H1 (cell line): Measurements from ENCODE around the gene MUC5B. TPM values are rescaled to one million over a fixed set of nuclear protein-coding genes. Genes with fewer than 3 reads are reported as not detected.

Source experiments
- CTCF ChIA-PET: fragments of 300-600 bp; sonication (Branson Sonifier 250); formaldehyde crosslinking; loops from one replicate; lab custom pipeline; 2021; ENCODE audit not compliant: partially characterized antibody; lab: Charles Lee
- POLR2A ChIA-PET: fragments of 300-600 bp; sonication (Branson Sonifier 250); formaldehyde crosslinking; loops from one replicate; lab custom pipeline; 2021; ENCODE audit warnings: inconsistent platforms; ENCODE audit not compliant: partially characterized antibody; lab: Charles Lee
- DNase-seq, 2 experiments: peaks; one replicate each; pipeline versions ENCODE4 v3.0.0 to v3.0.0-alpha.2; 2010 to 2022; ENCODE audit warnings: low spot score in 2 of 2, low read depth in 1 of 2, mixed read lengths in 1 of 2
- FAIRE-seq: peaks from 2 replicates; lab custom pipeline; 2011; peaks lifted over from hg19 to GRCh38; lab: Jason Lieb, UNC
- H2AFZ ChIP-seq: 2 replicates; pipeline ENCODE4 v1.8.1; 2012; ENCODE audit warnings: low read length, inconsistent platforms
- H2AK5ac ChIP-seq: 2 replicates; pipeline ENCODE4 v1.6.1; 2013; ENCODE audit warnings: low read depth, low read length
- H2BK120ac ChIP-seq: replicated peaks from 2 replicates; pipeline ENCODE3; 2013; ENCODE audit warnings: low read depth, low read length, inconsistent platforms
- H2BK12ac ChIP-seq: 2 replicates; pipeline ENCODE4 v1.6.1; 2013; ENCODE audit warnings: low read depth, low read length
- H2BK15ac ChIP-seq: 2 replicates; pipeline ENCODE4 v1.6.1; 2013; ENCODE audit warnings: low read length
- H2BK20ac ChIP-seq: 2 replicates; pipeline ENCODE4 v1.6.1; 2013; ENCODE audit warnings: low read length
- H2BK5ac ChIP-seq: 2 replicates; pipeline ENCODE4 v1.6.1; 2013; ENCODE audit warnings: low read depth, low read length
- H3K14ac ChIP-seq: 2 replicates; pipeline ENCODE4 v1.6.1; 2013; ENCODE audit warnings: inconsistent platforms; ENCODE audit not compliant: insufficient read length
- H3K18ac ChIP-seq: 2 replicates; pipeline ENCODE4 v1.6.1; 2013; ENCODE audit warnings: low read length; ENCODE audit errors: extremely low read depth
- H3K23ac ChIP-seq: 2 replicates; pipeline ENCODE4 v1.6.1; 2013; ENCODE audit warnings: inconsistent platforms; ENCODE audit not compliant: insufficient read length
- H3K23me2 ChIP-seq: 2 replicates; pipeline ENCODE4 v1.6.1; 2013; ENCODE audit warnings: low read depth, low read length
- H3K27ac ChIP-seq: 2 replicates; pipeline ENCODE4 v1.6.1; 2011; ENCODE audit warnings: low read depth, low read length, inconsistent platforms
- H3K27me3 ChIP-seq, 4 experiments: replicated peaks in 1 of 4; 1 replicate in 1 of 4; 2 replicates in 3 of 4; pipeline versions ENCODE4 v1.6.1 to v1.8.1; 2011 to 2013; ENCODE audit warnings: low read length in 3 of 4, mild to moderate bottlenecking in 3 of 4, inconsistent platforms in 2 of 4, mixed read lengths in 2 of 4, moderate library complexity in 1 of 4; ENCODE audit not compliant: control insufficient read depth in 3 of 4, insufficient read depth in 3 of 4; ENCODE audit errors: extremely low read depth in 1 of 4
- H3K36me3 ChIP-seq, 4 experiments: 2 replicates each; pipeline versions ENCODE4 v1.6.1 to v1.8.1; 2011 to 2013; ENCODE audit warnings: mild to moderate bottlenecking in 4 of 4, low read length in 3 of 4, moderate library complexity in 2 of 4, control low read depth in 1 of 4, inconsistent platforms in 1 of 4; ENCODE audit not compliant: insufficient read depth in 4 of 4, control insufficient read depth in 2 of 4
- H3K4ac ChIP-seq: replicated peaks from 2 replicates; pipeline ENCODE3; 2013; ENCODE audit warnings: low read length, low read depth, mixed read lengths, inconsistent platforms; ENCODE audit not compliant: insufficient read length
- H3K4me1 ChIP-seq, 4 experiments: replicated peaks in 1 of 4; 1 replicate in 1 of 4; 2 replicates in 3 of 4; pipeline versions ENCODE4 v1.6.1 to v1.8.1; 2011 to 2013; ENCODE audit warnings: low read length in 3 of 4, inconsistent platforms in 2 of 4, mixed read lengths in 1 of 4; ENCODE audit not compliant: insufficient read depth in 4 of 4, control insufficient read depth in 3 of 4
- H3K4me2 ChIP-seq, 2 experiments: 2 replicates each; pipeline versions ENCODE4 v1.6.1 to v1.8.1; 2011 to 2013; ENCODE audit warnings: low read depth in 2 of 2, low read length in 2 of 2, control low read depth in 1 of 2, inconsistent platforms in 1 of 2, mild to moderate bottlenecking in 1 of 2; ENCODE audit not compliant: insufficient read depth in 1 of 2
- H3K4me3 ChIP-seq, 4 experiments: fragments of 200-600, 300-600 bp in 1 of 4; sonication (generic), shearing (Covaris generic), sonication (Bioruptor Twin) in 1 of 4; 2 replicates each; pipeline versions ENCODE4 v1.5.1 to v1.8.1; 2011 to 2016; ENCODE audit warnings: low read length in 4 of 4, low read depth in 3 of 4, control low read depth in 2 of 4, inconsistent platforms in 2 of 4, mild to moderate bottlenecking in 2 of 4, mixed read lengths in 1 of 4, moderate library complexity in 1 of 4; ENCODE audit not compliant: insufficient read depth in 2 of 4; ENCODE audit errors: extremely low read depth in 1 of 4
- H3K56ac ChIP-seq: replicated peaks from 2 replicates; pipeline ENCODE3; 2013; ENCODE audit warnings: low read depth, mild to moderate bottlenecking, mixed read lengths, low read length, inconsistent platforms; ENCODE audit not compliant: insufficient read length
- H3K79me1 ChIP-seq: 2 replicates; pipeline ENCODE4 v1.6.1; 2013; ENCODE audit warnings: low read depth, low read length, control low read depth
- H3K79me2 ChIP-seq, 2 experiments: 2 replicates each; pipeline versions ENCODE4 v1.6.1 to v1.8.1; 2012 to 2013; ENCODE audit warnings: low read length in 2 of 2, mild to moderate bottlenecking in 2 of 2, inconsistent platforms in 1 of 2; ENCODE audit not compliant: insufficient read depth in 2 of 2, control insufficient read depth in 1 of 2
- H3K9ac ChIP-seq, 4 experiments: replicated peaks in 1 of 4; 1 replicate in 1 of 4; 2 replicates in 3 of 4; pipeline versions ENCODE4 v1.6.1 to v1.8.1; 2011 to 2013; ENCODE audit warnings: low read depth in 3 of 4, low read length in 3 of 4, control low read depth in 2 of 4, mild to moderate bottlenecking in 2 of 4, moderate library complexity in 2 of 4, inconsistent platforms in 1 of 4; ENCODE audit errors: extremely low read depth in 1 of 4
- H3K9me3 ChIP-seq, 2 experiments: 2 replicates each; pipeline versions ENCODE4 v1.6.1 to v1.8.1; 2012 to 2013; ENCODE audit warnings: mild to moderate bottlenecking in 2 of 2, moderate library complexity in 2 of 2, control low read depth in 1 of 2, inconsistent platforms in 1 of 2, low read depth in 1 of 2, low read length in 1 of 2, mixed read lengths in 1 of 2; ENCODE audit not compliant: insufficient read depth in 2 of 2
- H4K20me1 ChIP-seq, 2 experiments: replicated peaks in 1 of 2; 2 replicates each; pipeline versions ENCODE3 to v1.8.1; 2011 to 2013; ENCODE audit warnings: inconsistent platforms in 2 of 2, low read length in 2 of 2, mild to moderate bottlenecking in 1 of 2; ENCODE audit not compliant: insufficient read depth in 2 of 2, control insufficient read depth in 1 of 2
- H4K5ac ChIP-seq: 2 replicates; pipeline ENCODE4 v1.6.1; 2013; ENCODE audit warnings: low read length, low read depth, mixed read lengths, inconsistent platforms; ENCODE audit not compliant: insufficient read length
- H4K8ac ChIP-seq: 2 replicates; pipeline ENCODE4 v1.8.0; 2013; ENCODE audit warnings: mild to moderate bottlenecking, moderate library complexity, low read length, inconsistent platforms; ENCODE audit not compliant: insufficient read depth; ENCODE audit errors: extremely low read depth
- H4K91ac ChIP-seq: replicated peaks from 2 replicates; pipeline ENCODE3; 2013; ENCODE audit warnings: low read length, mixed read lengths, inconsistent platforms; ENCODE audit not compliant: insufficient read length
- MAFK ChIP-seq: IDR thresholded peaks from 2 replicates; pipeline ENCODE4 v1.6.1; 2012; ENCODE audit warnings: low read depth, mild to moderate bottlenecking, improper control_type of control experiment, low read length
- TBP ChIP-seq: IDR thresholded peaks from 2 replicates; pipeline ENCODE4 v1.6.1; 2011; ENCODE audit warnings: low read depth, low read length, improper control_type of control experiment
- YY1 ChIP-seq: IDR thresholded peaks from 2 replicates; pipeline ENCODE4 v1.6.1; 2011; ENCODE audit warnings: low read depth, mild to moderate bottlenecking, low read length
- WGBS, 2 experiments: shearing (Covaris generic) in 1 of 2; methylation state at CpG; one replicate each; pipeline versions ENCODE4 v1.1.6 to v1.1.7; 2013 to 2015; ENCODE audit warnings: low lambda C conversion rate in 2 of 2, mixed read lengths in 2 of 2, inconsistent platforms in 1 of 2, low coverage in 1 of 2, missing lambda C conversion rate in 1 of 2; ENCODE audit not compliant: insufficient replicate concordance in 2 of 2, insufficient coverage in 1 of 2, insufficient read length in 1 of 2; ENCODE audit errors: extremely low coverage in 1 of 2, missing lambda C conversion rate in 1 of 2; 5-methylcytosine and 5-hydroxymethylcytosine counted together
- polyA plus RNA-seq, 7 experiments: library from polyadenylated mRNA; depleted of rRNA in 3 of 7; stranded (reverse) in 5 of 7; unstranded in 2 of 7; fragments of >200 nt in 5 of 7; fragments of 200-250 nt in 2 of 7; gene quantifications; 1 replicate in 5 of 7; 2 replicates in 1 of 7; 4 replicates in 1 of 7; pipeline versions ENCODE4 v1.2.1 to v1.2.3, GENCODE V29; 2011 to 2013; ENCODE audit warnings: missing spikeins in 2 of 7, mixed read lengths in 2 of 7
- total RNA-seq: library from RNA; stranded (reverse); fragmentation: NEBNext Ultra II Directional; extraction: Animal tissue kit (Norgen Biotek cat#: 25700); gene quantifications from 2 replicates; pipeline ENCODE4 v1.2.1, GENCODE V29; 2021

Gene MUC5B
- total and polyA plus RNA-seq, 2 of the 8 experiments (the other 6 are each of a cell fraction or from before 2014, with no cell fraction given), result 0.02 to 0.03 TPM

- WGBS, 2 experiments, result 92% methylated on average over 35 of the region's 43 CpGs; no CpG with 5 or more reads in 1 of the 2 experiments
- FAIRE-seq, result no peak
- POLR2A ChIA-PET, result no interaction called here
Measured at GRCh38 chr11:1193326-1194230, 29.3 kb upstream of the MUC5B start.

More at GRCh38 chr11:1193326-1194230, 29.3 kb upstream of the MUC5B start:
- peaks cover 4% of the 10 kb centered on the region; the same call in 1 of the 2 replicates for H3K23me2 ChIP-seq
- no peaks in the 10 kb centered on the region for H3K79me2 ChIP-seq
- no peak overlapping the region for H4K91ac ChIP-seq
- no peaks in the 10 kb centered on the region for H3K4me1 ChIP-seq
- H4K5ac ChIP-seq, result no peak overlapping the region
- no peak overlapping the region for H3K14ac ChIP-seq
- DNase-seq, result no peak
- no peak overlapping the region for H3K56ac ChIP-seq
- no peak overlapping the region for H4K8ac ChIP-seq
- no peaks in the 10 kb centered on the region; a peak in 1 of 7 replicates for H3K27me3 ChIP-seq
- H2BK5ac ChIP-seq, result no peak overlapping the region
- H3K79me1 ChIP-seq, result no peaks in the 10 kb centered on the region
- H2BK20ac ChIP-seq, result no peak overlapping the region
- TF ChIP-seq TBP, result no peak
- no peak for TF ChIP-seq YY1
- TF ChIP-seq MAFK, result no peak
- peaks cover 9 to 40% of the 10 kb centered on the region in 2 experiments; a peak in 2 of 4 replicates for H3K9me3 ChIP-seq
- no peak overlapping the region for H2BK12ac ChIP-seq
- H3K9ac ChIP-seq, result no peak overlapping the region
- no peak overlapping the region for H3K4me2 ChIP-seq
- no peak overlapping the region for H3K4me3 ChIP-seq
- H2AK5ac ChIP-seq, result no peak overlapping the region
- no peak overlapping the region for H3K18ac ChIP-seq
- no peak overlapping the region for H2BK15ac ChIP-seq
- H3K4ac ChIP-seq, result no peak overlapping the region
- H3K36me3 ChIP-seq, result no peaks in the 10 kb centered on the region
- H4K20me1 ChIP-seq, result no peaks in the 10 kb centered on the region
- H2BK120ac ChIP-seq, result no peak overlapping the region
- no peak overlapping the region for H3K23ac ChIP-seq
- H3K27ac ChIP-seq, result no peak overlapping the region
- H2AFZ ChIP-seq, result no peak overlapping the region
- CTCF ChIA-PET, result no interaction called here
